Large intestine (tissue), 12 donors: ENCODE data around the gene AMPH. TPM values are rescaled to one million over a fixed set of nuclear protein-coding genes. Genes with fewer than 3 reads are reported as not detected.

ENCODE experiments used
- DNase-seq, 2 donors: peaks; one replicate each; pipeline versions ENCODE4 v3.0.0 to v3.0.0-alpha.2; 2013
- H3K27ac ChIP-seq: one replicate; pipeline ENCODE4 v1.5.1; 2013; ENCODE audit warnings: low read length
- H3K27me3 ChIP-seq: 2 replicates; pipeline ENCODE4 v1.6.1; 2013; ENCODE audit warnings: low read length; ENCODE audit not compliant: control insufficient read depth, insufficient read depth
- H3K36me3 ChIP-seq: 2 replicates; pipeline ENCODE4 v1.6.1; 2013; ENCODE audit warnings: low read length; ENCODE audit not compliant: control insufficient read depth, insufficient read depth
- H3K4me1 ChIP-seq: one replicate; pipeline ENCODE4 v1.6.1; 2013; ENCODE audit warnings: low read length; ENCODE audit not compliant: control insufficient read depth, insufficient read depth
- H3K4me3 ChIP-seq: one replicate; pipeline ENCODE4 v1.5.1; 2013; ENCODE audit warnings: low read length
- H3K9me3 ChIP-seq: one replicate; pipeline ENCODE4 v1.6.1; 2013; ENCODE audit warnings: mild to moderate bottlenecking, low read depth, low read length, moderate library complexity; ENCODE audit not compliant: control insufficient read depth
- WGBS: methylation state at CpG from one replicate; pipeline ENCODE4 v1.1.5; 2013; ENCODE audit warnings: low lambda C conversion rate; ENCODE audit not compliant: insufficient coverage; 5-methylcytosine and 5-hydroxymethylcytosine counted together
- long read RNA-seq, 11 donors: transcript quantifications; one replicate each; lab custom pipeline, GENCODE V29; 2026
- polyA plus RNA-seq: library from polyadenylated mRNA; unstranded; fragments of 120-200 nt; gene quantifications from one replicate; pipeline ENCODE4 v1.2.1, GENCODE V29; 2013

The AMPH gene
- polyA plus RNA-seq = 5.5 TPM
- long read RNA-seq, donor 1, partial matches to known transcripts = 0 of 1 reads
- long read RNA-seq, donor 1, other reads (novel, unspliced or antisense) = 0 of 1 reads
- long read RNA-seq, donor 2, partial matches to known transcripts = 0 of 1 reads
- long read RNA-seq, donor 2, other reads (novel, unspliced or antisense) = 0 of 1 reads
- long read RNA-seq, donor 3 = 0 reads
- long read RNA-seq, donor 4 = 0 reads
- long read RNA-seq, donor 5, partial matches to known transcripts = 0 of 1 reads
- long read RNA-seq, donor 5, other reads (novel, unspliced or antisense) = 0 of 1 reads
- long read RNA-seq, donor 6, partial matches to known transcripts = 0 of 2 reads
- long read RNA-seq, donor 6, other reads (novel, unspliced or antisense) = 0 of 2 reads
- long read RNA-seq, donor 7 = 0 reads
- long read RNA-seq, donor 8 = 0 reads
- long read RNA-seq, donor 9 = 0 reads
- long read RNA-seq, donor 10, partial matches to known transcripts = 0 of 1 reads
- long read RNA-seq, donor 10, other reads (novel, unspliced or antisense) = 0 of 1 reads
- long read RNA-seq, donor 11 = 0 reads

DNA sequence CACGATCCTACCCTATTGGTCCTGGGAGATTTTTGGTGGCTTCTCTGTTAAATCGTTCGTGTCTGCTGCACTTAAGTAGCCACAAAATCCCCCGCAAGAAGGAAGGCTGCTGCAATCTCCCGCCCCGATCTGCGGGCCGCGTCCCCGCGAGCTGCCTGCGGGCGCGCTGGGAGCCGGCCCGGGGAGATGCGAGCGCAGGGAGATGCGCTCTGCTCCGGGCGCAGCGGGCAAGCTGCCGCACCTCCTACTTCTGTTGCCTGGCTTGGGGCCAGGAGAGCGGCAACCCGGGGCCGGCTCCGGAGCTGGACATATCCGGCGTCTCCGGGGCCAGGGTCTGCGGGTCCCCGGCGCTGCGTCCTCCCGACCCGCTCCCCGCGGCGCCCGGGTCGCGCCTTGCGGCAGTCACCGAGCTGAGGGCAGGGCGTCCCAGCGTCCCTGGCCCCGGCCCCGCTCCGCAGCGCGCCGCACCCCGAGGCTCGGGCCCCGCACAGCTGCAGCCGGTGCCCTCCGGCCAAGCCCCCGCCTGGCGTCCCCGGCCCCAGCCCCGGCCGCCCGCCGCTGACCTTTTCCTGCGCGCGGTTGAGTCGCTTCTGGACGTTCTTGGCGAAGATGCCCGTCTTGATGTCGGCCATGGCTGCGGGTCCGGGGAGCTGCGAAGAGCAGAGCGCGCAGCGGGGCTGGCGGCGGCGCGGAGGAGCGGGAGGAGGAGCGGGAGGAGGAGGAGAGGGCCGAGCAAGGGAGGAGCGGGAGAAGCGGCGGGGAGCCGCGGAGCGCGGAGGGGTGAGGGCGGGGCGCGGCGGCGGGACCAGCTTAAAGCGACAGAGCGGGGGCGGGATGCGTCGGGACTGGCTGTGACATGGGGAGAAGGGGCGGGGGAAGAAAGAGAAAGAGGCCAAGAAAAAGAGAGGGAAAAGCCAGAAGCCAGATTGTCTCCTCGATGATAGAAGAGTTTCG is at the start of gene AMPH:
AMPH (minus strand) TSS at position 654 of the 954 bp plus-strand sequence; CDS start at position 632, 22 bp downstream.
- Histone ChIP-seq H3K4me3 (peak within 1 kb of the TSS; percentile 32), H3K9me3 (no peaks in the 10 kb centered on the region), H3K4me1 (no peaks in the 10 kb centered on the region), H3K36me3 (no peaks in the 10 kb centered on the region), H3K27ac (no peak within 1 kb of the TSS), H3K27me3 (peaks cover 35% of the 10 kb centered on the region)
- DNase-seq = peak in 1 of 2 donors; percentile 48
- WGBS = 0% methylated on average over 1 of the region's 105 CpGs

DNA sequence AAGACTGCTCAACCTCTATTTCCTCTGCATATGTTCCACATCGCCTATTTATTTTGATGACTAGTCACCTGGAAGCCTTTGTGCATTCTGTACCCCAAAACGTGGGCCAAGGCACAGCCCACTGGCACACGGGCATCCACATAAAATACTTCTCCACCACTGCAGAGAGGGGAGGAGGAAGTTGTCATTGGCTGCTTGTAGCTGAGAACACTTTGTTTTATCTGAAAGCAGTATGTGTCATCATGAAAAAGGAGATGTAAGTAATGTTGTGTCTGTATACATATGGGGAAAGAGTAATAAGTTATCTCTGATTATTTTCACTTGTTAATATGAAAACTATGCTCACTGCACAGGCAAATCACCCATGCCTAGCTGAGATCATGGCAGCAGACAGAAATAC is 48.2 kb upstream of the AMPH start:
- Histone ChIP-seq H3K4me3 (no peak overlapping the region), H3K27ac (no peak overlapping the region)
- WGBS = 100% methylated on average over 1 of the region's 3 CpGs

DNA sequence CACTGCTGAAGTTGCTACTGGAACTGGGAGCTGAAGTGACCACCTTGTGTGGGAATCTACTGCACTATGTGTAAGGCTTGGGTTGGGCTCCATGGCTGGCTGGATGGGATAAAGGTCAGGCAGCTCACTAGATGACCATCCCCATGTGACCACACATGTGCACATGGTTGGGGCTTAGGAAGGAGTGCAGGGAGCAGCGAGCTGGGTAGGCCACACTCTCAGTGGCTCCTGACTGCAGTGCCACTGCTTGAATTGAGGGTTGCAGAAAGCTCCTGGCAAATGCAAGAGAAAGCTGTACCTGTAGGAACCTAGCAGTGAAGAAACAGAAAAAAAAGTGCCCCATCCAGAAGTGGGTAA is 47.5 kb upstream of the AMPH start:
- Histone ChIP-seq H3K9me3 (no peaks in the 10 kb centered on the region), H3K4me3 (no peak overlapping the region), H3K4me1 (no peaks in the 10 kb centered on the region), H3K27ac (no peak overlapping the region), H3K36me3 (no peaks in the 10 kb centered on the region), H3K27me3 (no peaks in the 10 kb centered on the region)
- no CpG with 5 or more reads among the region's 1 CpG for WGBS
- DNase-seq = no peak

More for the DNA sequence above, 48.2 kb upstream of the AMPH start:
- Histone ChIP-seq H3K27me3 (no peaks in the 10 kb centered on the region), H3K9me3 (no peaks in the 10 kb centered on the region), H3K36me3 (no peaks in the 10 kb centered on the region), H3K4me1 (no peaks in the 10 kb centered on the region)
- DNase-seq = no peak

DNA sequence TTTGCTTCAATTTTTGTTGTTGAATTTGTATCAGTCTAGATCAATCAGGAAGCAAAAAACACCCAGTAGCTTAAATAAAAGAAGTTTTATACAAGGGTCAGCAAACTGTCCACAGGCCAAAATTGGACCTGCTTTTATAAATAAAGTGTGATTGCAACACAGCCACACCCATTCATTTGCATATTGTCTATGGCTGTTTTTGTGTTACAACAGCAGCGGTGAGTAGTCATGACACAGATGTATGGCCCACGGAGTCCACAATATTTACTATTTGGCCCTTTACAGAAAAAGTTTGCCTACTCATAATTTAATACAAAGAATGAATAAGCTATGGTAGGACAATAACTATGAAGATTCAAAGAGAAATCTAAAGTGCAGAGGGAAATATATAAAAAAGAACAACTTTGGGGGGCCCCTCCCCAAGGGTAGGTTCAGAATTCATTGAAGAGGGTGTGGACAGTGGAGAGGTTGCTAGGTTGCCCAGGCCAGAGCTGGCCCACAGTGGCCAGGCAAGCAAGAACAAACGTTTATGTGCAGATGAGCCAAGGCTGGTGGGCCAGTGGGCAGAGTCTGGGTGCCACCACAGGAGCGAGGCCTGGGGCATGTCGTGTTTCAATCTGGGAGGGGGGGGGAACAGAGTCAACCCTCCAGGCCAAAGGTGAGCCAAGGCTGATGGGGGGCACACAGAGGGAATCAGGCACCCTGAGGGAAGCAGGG is 47.0 kb upstream of the AMPH start:
- no peak overlapping the region for H3K27ac ChIP-seq
- H3K4me1 ChIP-seq = no peaks in the 10 kb centered on the region
- H3K27me3 ChIP-seq = no peaks in the 10 kb centered on the region
- no peaks in the 10 kb centered on the region for H3K36me3 ChIP-seq
- WGBS = no CpG with 5 or more reads among the region's 5 CpGs
- no peaks in the 10 kb centered on the region for H3K9me3 ChIP-seq
- no peak for DNase-seq
- no peak overlapping the region for H3K4me3 ChIP-seq

DNA sequence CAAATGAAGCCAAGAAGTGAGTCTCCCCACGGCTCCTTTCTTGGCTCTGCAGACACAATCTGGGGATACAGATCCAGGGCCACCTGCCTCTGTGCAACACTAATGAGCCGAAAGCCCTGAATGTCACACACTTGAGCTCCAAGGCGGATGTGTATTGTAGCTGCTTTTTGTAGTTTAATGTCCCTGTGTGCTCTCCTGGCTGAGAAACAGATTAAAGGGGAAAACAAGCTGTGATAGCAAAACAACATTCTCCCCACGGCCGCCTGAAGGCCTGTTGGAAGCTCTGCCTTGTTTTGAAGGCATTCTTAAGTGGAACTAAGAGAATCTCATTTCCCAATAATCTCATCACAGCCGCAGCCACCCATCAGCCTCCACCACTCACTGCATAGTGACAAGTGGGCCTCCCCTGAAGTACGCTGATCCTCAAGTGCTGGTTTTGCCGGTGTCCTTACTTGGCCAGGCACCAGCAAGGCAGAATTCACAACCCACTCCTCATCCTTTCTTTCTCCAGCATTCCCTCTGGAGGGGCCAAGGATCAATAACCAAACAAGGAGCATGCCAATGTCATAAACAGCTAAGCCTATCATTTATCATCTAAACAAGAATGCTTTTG is 44.4 kb upstream of the AMPH start:
- H3K27me3 ChIP-seq = no peaks in the 10 kb centered on the region
- WGBS = no CpG with 5 or more reads among the region's 8 CpGs
- no peak overlapping the region for H3K27ac ChIP-seq
- no peak for DNase-seq
- H3K4me1 ChIP-seq = no peaks in the 10 kb centered on the region
- no peaks in the 10 kb centered on the region for H3K36me3 ChIP-seq
- H3K9me3 ChIP-seq = no peaks in the 10 kb centered on the region
- H3K4me3 ChIP-seq = no peak overlapping the region

DNA sequence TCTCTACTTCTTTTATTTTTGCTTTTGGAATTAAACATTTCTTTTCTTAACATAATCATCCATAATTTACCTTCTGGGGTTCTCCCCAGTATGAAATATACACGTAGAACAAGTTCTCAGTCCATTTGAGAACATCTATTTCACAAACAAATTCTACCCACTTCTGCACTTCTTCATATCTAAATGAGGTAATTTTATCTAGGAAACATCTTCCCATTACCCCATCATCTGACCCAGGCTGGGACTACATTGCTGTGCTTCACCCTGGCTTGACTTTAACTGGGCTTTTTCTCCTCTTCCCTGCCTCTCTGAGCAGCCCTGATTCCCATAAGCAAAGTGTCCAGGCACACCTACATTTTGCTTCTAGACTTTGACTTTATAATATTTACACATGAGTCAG is 43.3 kb upstream of the AMPH start:
- no peak overlapping the region for H3K4me3 ChIP-seq

DNA sequence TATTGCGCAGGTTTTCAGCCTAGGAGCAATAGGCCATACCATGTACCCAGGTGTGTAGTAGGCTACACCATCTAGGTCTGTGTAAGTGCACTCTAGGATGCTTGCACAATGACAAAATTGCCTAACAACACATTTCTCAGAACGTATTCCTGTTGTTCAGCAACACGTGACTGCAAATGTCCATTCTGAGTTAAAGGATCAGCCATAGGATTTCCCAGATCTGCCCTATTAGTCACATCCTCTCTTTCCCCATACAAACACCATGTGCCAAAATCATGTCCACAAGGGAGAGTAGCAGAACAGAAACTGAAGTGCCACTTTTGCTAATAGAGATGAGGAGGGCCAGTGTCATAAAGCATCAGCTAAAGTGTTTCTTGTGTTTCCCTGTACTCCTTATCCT is 42.6 kb upstream of the AMPH start:
- Histone ChIP-seq H3K9me3 (no peaks in the 10 kb centered on the region), H3K27me3 (no peaks in the 10 kb centered on the region), H3K27ac (no peak overlapping the region), H3K4me3 (no peak overlapping the region), H3K36me3 (no peaks in the 10 kb centered on the region), H3K4me1 (no peaks in the 10 kb centered on the region)
- no CpG with 5 or more reads among the region's 3 CpGs for WGBS
- no peak for DNase-seq

More for the DNA sequence above, 43.3 kb upstream of the AMPH start:
- Histone ChIP-seq H3K9me3 (no peaks in the 10 kb centered on the region), H3K27me3 (no peaks in the 10 kb centered on the region), H3K36me3 (no peaks in the 10 kb centered on the region), H3K27ac (no peak overlapping the region), H3K4me1 (no peaks in the 10 kb centered on the region)
- DNase-seq = no peak
- WGBS = no CpG with 5 or more reads among the region's 1 CpG

DNA sequence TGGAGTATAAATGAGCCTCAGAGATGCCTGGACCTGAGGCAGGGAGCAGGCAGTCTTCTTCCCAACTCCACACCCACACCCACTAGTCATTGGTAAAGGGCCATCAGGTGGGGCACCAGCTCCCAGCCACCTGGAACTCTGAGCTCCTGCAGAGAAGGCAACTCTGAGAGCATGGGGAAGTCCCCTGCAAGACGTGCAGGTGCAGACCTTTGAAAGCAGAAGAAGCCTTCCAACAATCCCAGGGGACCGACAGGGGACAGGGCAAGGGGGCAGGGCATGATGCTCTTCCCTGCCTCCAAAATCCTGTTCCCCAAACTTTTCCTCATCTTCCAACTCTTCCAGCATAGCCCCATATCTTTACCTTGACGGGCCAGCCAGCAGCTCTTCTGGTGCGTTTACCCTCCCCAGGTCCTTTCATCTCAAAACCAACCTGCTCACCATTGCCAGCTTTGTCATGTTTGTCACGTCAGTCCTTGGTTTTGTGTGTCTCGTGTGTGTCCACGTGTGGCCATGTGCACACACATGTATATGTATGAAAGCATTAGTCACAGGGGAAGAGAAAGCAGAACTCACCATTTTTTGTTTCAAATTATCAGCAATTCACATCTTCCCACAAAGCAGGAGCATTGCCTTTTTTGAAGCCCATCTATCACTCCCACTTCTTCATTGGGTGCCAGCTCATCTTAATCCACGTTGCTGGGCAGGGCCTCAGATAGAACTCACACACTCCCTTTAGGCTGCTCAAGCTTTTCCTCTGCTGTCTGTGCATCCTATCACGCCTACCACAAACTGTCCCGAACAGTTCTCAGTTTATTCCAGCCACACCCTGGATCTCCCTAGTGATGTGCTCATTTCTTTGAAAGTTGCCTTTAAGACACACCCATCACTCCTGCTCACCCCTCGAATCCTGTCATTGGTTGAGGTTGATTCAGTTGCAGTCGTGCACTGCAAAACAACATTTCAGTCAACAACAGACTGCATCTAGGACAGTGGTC is 41.0 kb upstream of the AMPH start:
- no peaks in the 10 kb centered on the region for H3K27me3 ChIP-seq
- WGBS = 69% methylated on average over 2 of the region's 12 CpGs
- H3K27ac ChIP-seq = no peak overlapping the region
- no peaks in the 10 kb centered on the region for H3K36me3 ChIP-seq
- DNase-seq = no peak
- no peaks in the 10 kb centered on the region for H3K9me3 ChIP-seq
- H3K4me1 ChIP-seq = no peaks in the 10 kb centered on the region
- H3K4me3 ChIP-seq = no peak overlapping the region

DNA sequence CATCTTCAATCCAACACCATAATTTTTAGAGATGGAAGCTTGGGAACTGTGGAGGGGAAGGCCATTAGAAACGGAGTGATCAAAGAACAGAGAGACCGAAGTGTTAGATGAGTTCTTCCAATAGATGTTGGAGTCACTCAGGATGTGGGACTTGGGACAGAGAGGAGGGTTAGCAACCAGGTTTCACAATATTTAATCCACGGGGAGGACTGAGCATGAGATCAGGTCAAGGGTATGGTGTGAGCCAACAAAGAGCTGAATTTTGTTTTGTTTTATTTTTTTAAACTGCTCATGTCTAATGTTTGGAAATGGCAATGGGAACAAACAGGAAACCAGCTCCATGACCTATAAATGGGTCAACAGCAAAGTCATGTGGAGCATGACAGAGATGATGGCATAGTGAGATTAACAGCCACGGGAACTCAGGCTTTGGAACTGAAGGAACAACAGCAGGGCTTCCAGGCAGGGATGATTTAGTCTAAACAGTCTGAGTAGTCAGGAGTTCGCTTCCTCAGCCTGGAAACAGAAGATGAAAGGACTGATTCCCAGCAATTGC is 38.9 kb upstream of the AMPH start:
- Histone ChIP-seq H3K27me3 (no peaks in the 10 kb centered on the region), H3K36me3 (no peaks in the 10 kb centered on the region), H3K4me1 (no peaks in the 10 kb centered on the region), H3K9me3 (no peaks in the 10 kb centered on the region), H3K27ac (no peak overlapping the region), H3K4me3 (no peak overlapping the region)
- DNase-seq = no peak
- WGBS = 80% methylated on average over 1 of the region's 5 CpGs
